HAP-1 (cell line): ENCODE data around the gene CAPN7.
"Not testable (repeated sequence)": the region's sequence is repeated elsewhere in the genome, so short reads cannot be mapped to it uniquely, and the experiment has no call there.

ENCODE experiments used
- DNase-seq, 2 experiments: peaks; one replicate each; pipeline ENCODE4 v3.0.0-alpha.2; 2016 to 2020; ENCODE audit warnings: low spot score in 2 of 2
- H3K27me3 ChIP-seq: fragments of 250-450 bp; sonication (Bioruptor Pico); 2 replicates; pipeline ENCODE4 v1.5.1; 2020; ENCODE audit warnings: low read depth, mild to moderate bottlenecking, moderate library complexity
- H3K36me3 ChIP-seq: fragments of 250-450 bp; sonication (Bioruptor Pico); replicated peaks from 2 replicates; pipeline ENCODE4 v1.5.1; 2020; ENCODE audit warnings: mild to moderate bottlenecking
- H3K4me1 ChIP-seq: fragments of 250-450 bp; sonication (Bioruptor Pico); 2 replicates; pipeline ENCODE4 v1.5.1; 2020; ENCODE audit warnings: mild to moderate bottlenecking
- H3K4me3 ChIP-seq: fragments of 250-450 bp; sonication (Bioruptor Pico); 2 replicates; pipeline ENCODE4 v1.5.1; 2020; ENCODE audit warnings: mild to moderate bottlenecking, moderate library complexity
- H3K9me3 ChIP-seq: fragments of 250-450 bp; sonication (Bioruptor Pico); 2 replicates; pipeline ENCODE4 v1.5.1; 2020; ENCODE audit warnings: mild to moderate bottlenecking, moderate library complexity
- in situ Hi-C: fragments of 300-500 bp; cut with MboI; formaldehyde crosslinking; loops from 3 replicates; pipeline ENCODE4 v1.14.3; 2020; ENCODE audit warnings: low sequenced_read_pairs, inconsistent platforms, mixed read lengths

CAPN7 gene

DNA sequence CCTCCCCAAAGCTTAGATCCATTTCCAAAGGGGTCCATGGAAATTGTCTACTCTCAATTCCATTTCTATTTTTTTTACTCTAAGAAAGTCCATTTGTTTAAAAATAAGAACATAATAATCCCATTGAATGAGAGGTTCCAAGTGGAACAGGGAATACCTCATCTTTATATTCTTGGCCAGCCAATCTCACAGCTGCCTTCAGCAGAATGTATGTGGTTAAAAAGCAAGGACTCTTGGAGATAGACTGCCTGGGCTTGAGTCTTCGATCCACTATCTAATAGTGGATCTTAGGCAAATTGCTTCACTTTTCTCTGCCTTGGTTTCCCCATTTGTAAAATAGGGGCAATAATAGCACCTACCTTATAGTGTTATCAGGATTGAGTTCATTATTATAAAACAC, 24.5 kb upstream of the CAPN7 start:
- Histone ChIP-seq H3K4me3 (no peak overlapping the region), H3K36me3 (no peaks in the 10 kb centered on the region), H3K4me1 (peaks cover 2% of the 10 kb centered on the region), H3K27me3 (peaks cover 11% of the 10 kb centered on the region; the same call in 1 of the 2 replicates), H3K9me3 (no peaks in the 10 kb centered on the region)
- DNase-seq: no peak
- in situ Hi-C loops: no loop called here

DNA sequence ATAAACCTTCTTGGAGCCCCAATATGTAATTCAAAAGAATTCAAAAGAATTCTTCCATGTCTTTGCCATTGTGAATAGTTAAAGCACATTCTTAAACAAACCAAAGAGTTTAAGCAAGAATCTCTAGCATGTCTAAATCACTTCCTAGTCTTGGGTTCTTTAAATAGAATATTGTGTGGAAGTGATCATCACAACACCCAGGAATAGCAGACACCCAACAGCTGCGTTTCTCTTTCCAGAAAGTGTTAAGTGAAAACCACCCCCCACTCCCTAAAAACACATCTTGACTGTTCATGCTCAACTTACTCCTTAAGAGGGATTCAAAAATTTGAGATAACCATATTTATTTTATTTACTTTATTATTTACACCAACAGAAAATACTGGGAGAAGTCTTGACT, 24.1 kb upstream of the CAPN7 start:
- in situ Hi-C loops: no loop called here
- Histone ChIP-seq H3K36me3 (no peaks in the 10 kb centered on the region), H3K4me1 (peaks cover 4% of the 10 kb centered on the region), H3K9me3 (no peaks in the 10 kb centered on the region), H3K27me3 (peaks cover 9% of the 10 kb centered on the region; the same call in 1 of the 2 replicates), H3K4me3 (no peak overlapping the region)
- no peak for DNase-seq

DNA sequence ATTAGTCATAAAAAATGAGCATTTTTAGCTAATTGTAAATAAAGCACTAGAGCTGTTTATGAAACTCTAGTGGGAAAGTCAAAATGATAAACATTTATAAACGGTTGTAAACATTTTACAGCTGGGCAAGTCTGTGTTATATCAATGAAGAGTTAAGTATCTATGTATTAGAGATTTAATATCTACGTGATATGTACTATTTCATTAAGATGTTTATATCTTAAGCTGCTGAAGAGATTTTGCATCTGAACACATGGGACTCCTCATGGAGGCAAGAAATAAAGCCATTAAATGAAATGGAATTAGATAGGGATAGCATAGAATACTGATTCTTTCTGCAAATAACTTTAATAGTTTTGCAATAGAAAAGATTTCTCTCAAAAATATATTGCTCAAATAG, 23.0 kb upstream of the CAPN7 start:
- H3K4me1 ChIP-seq: peaks cover 4% of the 10 kb centered on the region
- in situ Hi-C loops: no loop called here
- peaks cover 6% of the 10 kb centered on the region; the same call in 1 of the 2 replicates for H3K27me3 ChIP-seq
- H3K9me3 ChIP-seq: no peaks in the 10 kb centered on the region
- DNase-seq: no peak
- H3K4me3 ChIP-seq: no peak overlapping the region
- H3K36me3 ChIP-seq: no peaks in the 10 kb centered on the region

DNA sequence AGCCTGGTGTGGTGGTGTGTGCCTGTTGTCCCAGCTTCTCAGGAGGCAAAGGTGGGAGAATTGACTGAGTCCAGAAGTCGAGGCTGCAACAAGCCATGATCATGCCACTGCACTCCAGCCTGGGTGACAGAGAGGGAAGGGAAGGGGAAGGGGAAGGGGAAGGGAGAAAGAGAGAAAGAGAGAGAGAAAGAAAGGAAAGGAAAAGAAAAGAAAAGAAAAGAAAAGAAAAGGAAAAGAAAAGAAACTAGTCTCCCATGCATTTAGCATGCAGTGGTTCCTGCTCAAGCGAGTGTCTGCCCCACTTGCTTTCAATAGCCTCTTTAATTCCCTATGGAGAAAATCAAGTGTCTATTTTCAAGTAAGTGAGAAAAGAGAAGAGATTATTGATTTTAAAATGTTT, 20.6 kb upstream of the CAPN7 start:
- Histone ChIP-seq H3K36me3 (no peaks in the 10 kb centered on the region), H3K9me3 (no peaks in the 10 kb centered on the region), H3K4me3 (no peak overlapping the region), H3K4me1 (peaks cover 4% of the 10 kb centered on the region), H3K27me3 (peaks cover 5% of the 10 kb centered on the region; the same call in 1 of the 2 replicates)
- in situ Hi-C loops: no loop called here
- no peak for DNase-seq

DNA sequence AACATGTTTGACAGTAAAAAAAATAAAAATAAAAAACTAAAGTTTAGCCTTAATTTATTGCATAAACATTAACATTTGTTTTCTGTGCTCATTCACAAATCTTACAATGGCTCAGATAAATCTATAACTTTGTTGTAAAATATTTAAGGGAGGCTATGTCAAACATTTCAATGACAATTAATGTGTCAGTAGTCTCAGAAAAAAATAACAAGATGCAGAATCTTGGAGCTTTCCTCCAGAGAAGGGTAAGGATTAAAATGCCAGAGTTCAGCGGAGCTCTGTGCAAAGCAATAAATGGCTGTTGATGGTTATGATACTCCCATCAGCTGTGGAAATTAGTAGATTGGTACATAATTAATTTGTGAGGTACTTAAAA, 20.0 kb upstream of the CAPN7 start:
- no peak for DNase-seq
- in situ Hi-C loops: no loop called here
- H3K4me3 ChIP-seq: no peak overlapping the region

DNA sequence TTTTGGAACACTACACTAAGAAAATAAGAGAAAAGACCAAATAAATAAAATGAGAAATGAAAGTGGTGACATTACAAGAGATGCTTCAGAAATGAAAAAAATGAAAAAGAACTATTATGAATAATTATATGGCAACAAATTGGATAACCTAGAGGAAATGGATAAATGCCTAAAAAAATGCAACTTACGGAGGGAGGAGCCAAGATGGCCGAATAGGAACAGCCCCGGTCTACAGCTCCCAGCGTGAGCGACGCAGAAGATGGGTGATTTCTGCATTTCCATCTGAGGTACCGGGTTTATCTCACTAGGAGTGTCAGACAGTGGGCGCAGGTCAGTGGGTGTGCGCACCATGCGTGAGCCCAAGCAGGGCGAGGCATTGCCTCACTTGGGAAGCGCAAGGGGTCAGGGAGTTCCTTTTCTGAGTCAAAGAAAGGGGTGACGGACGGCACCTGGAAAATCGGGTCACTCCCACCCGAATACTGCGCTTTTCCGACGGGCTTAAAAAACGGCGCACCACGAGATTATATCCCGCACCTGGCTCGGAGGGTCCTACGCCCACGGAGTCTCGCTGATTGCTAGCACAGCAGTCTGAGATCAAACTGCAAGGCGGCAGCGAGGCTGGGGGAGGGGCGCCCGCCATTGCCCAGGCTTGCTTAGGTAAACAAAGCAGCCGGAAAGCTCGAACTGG, 19.4 kb upstream of the CAPN7 start:
- DNase-seq, in situ Hi-C loops: not testable (repeated sequence)

More for the DNA sequence above, 20.0 kb upstream of the CAPN7 start:
- peaks cover 4% of the 10 kb centered on the region for H3K4me1 ChIP-seq
- no peaks in the 10 kb centered on the region for H3K9me3 ChIP-seq
- no peaks in the 10 kb centered on the region for H3K36me3 ChIP-seq
- peaks cover 1% of the 10 kb centered on the region; the same call in 1 of the 2 replicates for H3K27me3 ChIP-seq

DNA sequence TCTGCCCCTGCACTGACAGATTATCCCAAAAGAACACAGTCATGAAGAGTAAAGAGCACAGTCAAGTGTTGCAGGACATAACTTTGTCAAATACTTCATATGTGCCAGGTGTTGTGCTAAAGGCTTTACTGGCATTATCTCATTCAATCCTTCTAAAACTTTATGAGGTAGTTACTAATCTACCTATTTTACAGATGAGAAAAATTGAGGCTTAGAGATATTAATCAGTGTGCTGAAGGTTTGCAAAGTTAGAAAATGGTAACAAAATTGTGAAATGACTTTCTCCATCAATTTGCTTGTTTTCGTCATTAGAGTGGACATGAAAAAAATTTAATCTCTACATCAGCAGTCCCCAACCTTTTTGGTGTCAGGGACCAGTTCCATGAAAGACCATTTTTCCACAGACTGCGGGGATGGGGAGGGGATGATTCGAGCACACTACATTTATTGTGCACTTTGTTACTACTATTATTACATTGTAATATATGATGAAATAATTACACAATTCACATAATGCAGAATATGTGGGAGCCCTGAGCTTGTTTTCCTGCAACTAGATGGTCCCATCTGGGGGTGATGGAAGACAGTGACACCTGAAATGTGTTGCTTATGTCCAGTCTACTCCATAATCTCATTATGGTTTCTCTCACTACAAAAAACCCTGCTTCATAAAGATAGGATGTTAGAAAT, 8.6 kb upstream of the CAPN7 start:
- H3K4me3 ChIP-seq: no peak overlapping the region
- no peaks in the 10 kb centered on the region for H3K9me3 ChIP-seq
- DNase-seq: no peak
- no peaks in the 10 kb centered on the region for H3K4me1 ChIP-seq
- H3K36me3 ChIP-seq: no peaks in the 10 kb centered on the region
- H3K27me3 ChIP-seq: peaks cover 13% of the 10 kb centered on the region
- in situ Hi-C loops: no loop called here

More for the DNA sequence above, 19.4 kb upstream of the CAPN7 start:
- H3K27me3 ChIP-seq, H3K36me3 ChIP-seq, H3K9me3 ChIP-seq, H3K4me1 ChIP-seq, H3K4me3 ChIP-seq: not testable (repeated sequence)

DNA sequence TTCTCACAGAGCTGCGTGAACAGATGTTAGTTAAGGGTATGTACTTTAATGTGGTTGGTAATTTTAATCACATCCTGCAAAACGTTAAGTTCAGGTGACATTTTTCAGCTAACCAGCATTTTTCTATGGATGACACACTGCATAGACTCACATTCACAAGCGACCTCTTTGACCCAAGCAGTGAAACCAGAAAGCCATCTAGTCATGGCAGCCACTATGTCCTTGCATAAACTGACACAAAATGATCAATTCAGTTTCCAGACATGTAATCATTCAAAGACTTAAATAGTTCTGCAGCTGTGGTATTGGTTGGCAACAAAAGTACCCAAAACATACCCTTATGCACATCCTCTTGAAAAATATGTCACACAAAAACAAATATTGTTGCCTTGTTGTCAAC, 7.4 kb upstream of the CAPN7 start:
- H3K36me3 ChIP-seq: no peaks in the 10 kb centered on the region
- in situ Hi-C loops: no loop called here
- H3K27me3 ChIP-seq: peaks cover 13% of the 10 kb centered on the region
- no peak overlapping the region for H3K4me3 ChIP-seq
- no peaks in the 10 kb centered on the region for H3K9me3 ChIP-seq
- no peak for DNase-seq
- H3K4me1 ChIP-seq: no peaks in the 10 kb centered on the region

DNA sequence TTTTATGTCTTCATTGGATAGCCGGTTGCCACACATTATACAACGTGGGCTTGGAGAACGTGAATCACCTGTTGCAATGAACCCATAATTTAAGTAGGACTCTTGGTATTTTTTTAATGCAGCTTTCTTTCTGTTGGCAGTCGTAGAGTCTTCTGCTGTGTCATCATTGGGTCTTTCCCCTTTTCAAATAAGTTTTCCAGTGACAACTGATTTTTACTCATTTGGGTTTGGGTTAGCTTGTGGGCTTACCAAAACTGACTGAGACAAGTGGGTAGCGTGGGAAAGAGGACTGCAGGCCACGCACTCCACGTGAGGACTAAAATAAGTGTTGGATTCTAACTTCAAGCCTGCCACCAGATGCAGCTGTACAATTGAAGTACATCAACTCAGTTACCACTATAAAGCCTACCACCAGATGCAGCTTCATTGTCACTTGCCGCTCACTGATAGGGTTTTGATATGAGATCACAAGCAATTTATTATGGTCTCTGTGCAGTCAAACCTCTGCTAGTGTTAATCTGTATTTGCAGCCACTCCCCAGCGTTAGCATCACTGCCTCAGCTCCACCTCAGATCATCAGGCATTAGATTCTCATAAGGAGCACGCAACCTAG, 6.4 kb upstream of the CAPN7 start:
- H3K4me3 ChIP-seq: no peak overlapping the region
- peaks cover 13% of the 10 kb centered on the region for H3K27me3 ChIP-seq
- H3K9me3 ChIP-seq: no peaks in the 10 kb centered on the region
- no peak for DNase-seq
- no peaks in the 10 kb centered on the region for H3K4me1 ChIP-seq
- in situ Hi-C loops: no loop called here
- H3K36me3 ChIP-seq: no peaks in the 10 kb centered on the region

DNA sequence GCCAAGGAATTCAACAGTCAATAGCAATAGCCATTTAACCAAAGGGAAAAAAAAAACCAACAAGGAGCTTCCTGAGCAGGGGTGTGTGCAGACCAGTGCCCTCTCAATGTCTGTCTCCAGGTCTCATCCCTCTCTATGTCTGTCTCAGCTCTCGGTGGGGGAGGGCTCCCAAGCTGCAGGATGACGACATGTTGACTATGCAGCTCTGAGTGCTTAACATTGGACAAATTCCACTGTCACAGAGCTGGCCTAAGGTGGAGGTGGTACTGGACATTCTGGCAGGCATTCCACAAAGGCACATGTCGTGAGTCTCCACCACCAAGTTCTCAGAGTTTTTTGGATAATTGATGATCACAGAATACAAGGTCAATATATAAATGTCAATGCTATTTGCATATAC, 2.0 kb upstream of the CAPN7 start:
- in situ Hi-C loops: no loop called here
- H3K27me3 ChIP-seq: no peaks in the 10 kb centered on the region
- no peaks in the 10 kb centered on the region; the same call in 1 of the 2 replicates for H3K36me3 ChIP-seq
- DNase-seq: no peak
- H3K4me3 ChIP-seq: no peak overlapping the region
- H3K4me1 ChIP-seq: peaks cover 8% of the 10 kb centered on the region
- H3K9me3 ChIP-seq: no peaks in the 10 kb centered on the region

DNA sequence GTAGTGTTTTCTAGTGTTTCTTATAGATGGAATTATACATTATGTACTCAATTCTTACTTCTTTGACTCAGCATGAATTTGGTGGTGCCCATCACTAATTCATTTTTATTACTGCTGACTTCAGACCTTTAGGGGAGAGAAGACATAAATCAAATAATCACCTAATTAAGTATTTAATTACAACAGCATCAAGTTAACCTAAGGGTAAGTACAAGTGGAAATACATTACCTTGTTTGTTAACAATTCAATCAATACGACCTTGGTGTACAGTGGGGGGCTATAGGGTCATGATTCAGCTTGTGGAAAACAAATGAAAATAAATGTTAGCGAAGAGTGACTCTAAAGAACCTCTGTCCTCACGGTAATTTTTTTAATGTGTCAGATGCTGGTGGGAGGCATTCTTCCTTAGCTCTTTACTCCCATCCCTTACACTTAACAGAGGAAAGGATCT, 538 bp upstream of the CAPN7 start:
- no peak for DNase-seq
- peak overlapping the region; percentile 90 for H3K4me3 ChIP-seq
- no peaks in the 10 kb centered on the region; the same call in 1 of the 2 replicates for H3K36me3 ChIP-seq
- H3K4me1 ChIP-seq: peaks cover 8% of the 10 kb centered on the region
- H3K9me3 ChIP-seq: no peaks in the 10 kb centered on the region
- in situ Hi-C loops: no loop called here
- H3K27me3 ChIP-seq: no peaks in the 10 kb centered on the region

DNA sequence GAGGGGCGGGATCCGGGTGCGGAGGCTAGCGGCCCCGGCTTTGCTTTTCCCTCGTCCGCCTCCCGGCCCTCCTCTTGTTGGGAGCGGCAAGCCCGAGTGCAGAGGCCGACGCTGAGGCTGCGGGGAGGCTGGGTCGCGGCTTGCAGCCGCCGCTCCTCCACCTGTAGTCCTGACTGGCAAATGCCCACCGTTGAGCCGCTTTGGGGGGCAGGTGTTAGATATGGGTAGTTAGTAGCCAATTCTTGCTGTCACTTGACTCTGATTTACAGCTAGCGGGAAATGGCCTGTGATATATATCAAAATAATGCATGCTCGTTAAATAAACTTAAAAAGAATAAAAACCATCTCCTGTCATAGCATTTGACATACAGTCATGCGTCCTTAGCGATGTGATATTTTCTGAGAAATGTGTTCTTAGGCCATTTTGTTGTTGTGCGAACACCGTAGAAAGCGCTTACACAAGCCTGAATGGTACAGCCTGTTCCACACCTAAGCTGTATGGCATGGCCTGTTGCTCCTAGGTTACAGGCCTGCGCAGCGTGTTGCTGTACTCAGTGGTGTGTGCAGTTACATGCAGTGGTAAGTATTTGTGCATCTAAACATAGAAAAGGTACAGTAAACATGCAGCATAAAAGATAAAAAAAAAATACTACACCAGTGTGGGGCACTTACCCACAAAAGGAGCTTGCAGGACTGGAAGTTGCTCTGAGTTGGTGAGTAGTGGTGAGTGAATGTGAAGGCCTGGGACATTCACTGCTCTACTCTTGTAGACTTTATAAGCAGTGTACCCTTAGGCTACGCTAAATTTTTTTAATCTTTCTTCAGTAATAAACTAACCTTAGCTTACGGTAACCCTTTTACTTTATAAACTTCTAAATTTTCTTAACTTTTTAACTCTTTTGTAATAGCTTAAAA, 873 bp downstream of the CAPN7 start:
- H3K4me3 ChIP-seq: peak overlapping the region; percentile 90
- no peaks in the 10 kb centered on the region for H3K27me3 ChIP-seq
- peaks cover under 1% of the 10 kb centered on the region for H3K36me3 ChIP-seq
- peaks cover 8% of the 10 kb centered on the region for H3K4me1 ChIP-seq
- in situ Hi-C loops: no loop called here
- DNase-seq: peak; percentile 45 to 50
- H3K9me3 ChIP-seq: no peaks in the 10 kb centered on the region

DNA sequence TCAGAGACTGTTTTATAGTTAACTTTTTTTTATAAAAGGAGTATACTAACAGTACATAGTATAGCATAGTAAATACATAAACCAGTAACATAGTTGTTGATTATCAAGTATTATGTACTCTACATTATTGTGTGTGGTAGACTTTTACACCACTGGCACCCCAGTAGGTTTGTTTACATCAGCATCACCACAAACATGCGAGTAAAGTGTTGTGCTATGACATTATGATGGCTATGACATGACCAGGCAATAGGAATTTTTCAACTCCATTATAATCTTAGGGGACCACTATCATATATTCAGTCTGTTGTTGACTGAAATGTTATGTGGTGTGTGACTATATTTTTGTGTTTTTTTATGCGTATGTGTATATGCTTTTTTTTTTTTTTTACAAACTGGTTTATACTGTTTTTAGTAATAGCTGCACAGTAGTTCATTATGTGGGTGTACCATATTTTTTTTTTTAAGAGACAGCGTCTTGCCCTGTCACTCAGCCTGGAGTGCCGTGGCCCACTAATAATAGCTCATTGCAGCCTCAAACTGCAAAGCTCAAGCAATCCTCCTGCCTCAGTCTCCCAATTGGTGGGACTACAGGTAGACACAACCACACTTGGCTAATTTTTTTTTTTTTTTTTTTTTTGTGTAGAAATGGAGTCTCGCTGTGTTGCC, 1.9 kb downstream of the CAPN7 start:
- Histone ChIP-seq H3K4me1 (peaks cover 8% of the 10 kb centered on the region), H3K4me3 (peak overlapping the region; percentile 90), H3K36me3 (peaks cover 10% of the 10 kb centered on the region), H3K9me3 (no peaks in the 10 kb centered on the region), H3K27me3 (no peaks in the 10 kb centered on the region)
- in situ Hi-C loops: no loop called here
- DNase-seq: no peak
